A204.1 (cell line): Measurements from ENCODE around the gene IL13RA1.
A peak's percentile ranks its signal among the peaks of the same experiment; 100 is the strongest.
"Not testable (repeated sequence)": the region's sequence is repeated elsewhere in the genome, so short reads cannot be mapped to it uniquely, and the experiment has no call there.

Experiments used
- FAIRE-seq: peaks from 2 replicates; lab custom pipeline; 2012; peaks lifted over from hg19 to GRCh38; lab: Jason Lieb, UNC

Gene IL13RA1

DNA sequence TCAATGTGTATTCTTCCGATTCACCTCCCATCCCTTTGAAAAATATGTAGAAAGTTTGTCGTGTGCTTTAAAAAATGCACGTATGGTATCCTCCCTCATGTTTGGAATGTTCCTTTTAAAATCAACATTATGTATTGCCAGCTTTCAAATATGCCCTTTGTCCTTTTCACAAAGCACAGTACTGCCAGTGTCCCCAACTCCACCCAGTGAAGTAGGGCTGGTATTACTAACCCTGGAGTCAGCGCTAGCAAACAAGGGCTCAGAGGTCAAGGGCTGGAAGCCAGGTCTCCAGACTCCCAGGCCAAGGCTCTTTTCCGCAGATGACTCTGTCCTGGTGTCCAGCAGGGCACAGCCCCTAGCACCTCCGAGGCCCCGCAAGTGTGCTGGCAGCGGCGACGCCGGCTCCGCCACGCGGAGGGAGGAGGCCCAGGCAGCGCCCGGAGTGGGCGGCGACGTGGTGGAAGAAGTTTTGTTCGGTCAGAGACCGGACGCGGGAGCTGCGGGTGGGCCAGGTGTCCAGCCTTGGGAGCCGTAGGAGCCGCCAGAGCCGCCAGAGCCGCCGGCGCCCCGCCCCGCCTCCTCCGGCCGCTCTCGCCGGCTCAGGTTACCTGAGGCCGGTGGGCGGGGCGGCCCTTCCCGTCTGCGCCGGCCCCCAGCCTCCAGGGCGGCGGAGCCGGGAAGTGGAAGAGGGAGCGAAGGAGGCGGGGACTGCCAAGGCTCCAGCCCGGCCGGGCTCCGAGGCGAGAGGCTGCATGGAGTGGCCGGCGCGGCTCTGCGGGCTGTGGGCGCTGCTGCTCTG is at the start of gene IL13RA1:
Gene IL13RA1 (plus strand): TSS at position 720 of the 799 bp plus-strand sequence. CDS start 33 bp downstream, at position 753.
- peak; percentile 63 for FAIRE-seq

- FAIRE-seq = no peak
These were observed 48.1 kb upstream of the IL13RA1 start for GRCh38 chrX:118679290-118679689.

- no peak for FAIRE-seq
These were observed 45.0 kb upstream of the IL13RA1 start for GRCh38 chrX:118682258-118683014.

DNA sequence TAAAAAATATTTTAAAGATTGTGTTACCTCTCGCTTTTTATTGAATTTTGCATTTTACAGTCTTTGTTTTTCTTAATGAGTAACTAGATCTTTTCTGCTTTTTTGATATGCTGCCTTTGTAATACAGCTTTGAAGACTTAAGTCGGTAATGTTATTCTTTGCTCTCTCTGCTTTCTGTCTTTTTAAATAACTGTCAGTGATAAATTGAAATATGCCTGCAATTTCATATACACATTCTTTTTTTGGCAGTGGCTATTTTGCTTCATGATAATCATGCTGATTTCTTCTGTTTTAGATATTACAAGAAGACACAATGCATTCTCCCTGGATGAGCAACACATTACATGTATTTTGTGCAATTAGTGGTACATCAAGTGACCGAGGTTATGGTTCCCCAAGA is 42.0 kb upstream of the IL13RA1 start:
- no peak for FAIRE-seq

DNA sequence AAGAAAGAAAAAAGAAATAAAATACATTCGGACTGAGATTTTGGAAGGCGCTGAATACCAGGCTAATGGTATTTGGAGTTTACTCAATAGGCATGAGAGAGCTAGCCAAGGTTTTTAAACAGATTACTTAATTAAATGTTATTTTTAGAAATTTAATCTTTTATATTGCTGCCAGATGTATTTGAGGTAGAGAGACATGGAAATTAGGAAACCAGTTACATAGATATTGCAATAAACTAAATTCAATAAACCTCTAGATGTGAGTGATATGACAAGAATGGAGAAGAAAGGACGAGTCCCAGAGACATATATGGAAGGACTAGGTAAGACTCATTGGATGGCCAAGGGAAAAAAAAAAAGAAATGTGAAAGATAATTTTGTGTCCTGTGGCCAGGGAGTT is 38.5 kb upstream of the IL13RA1 start:
- no peak for FAIRE-seq

- FAIRE-seq = no peak
These were observed 33.6 kb upstream of the IL13RA1 start for GRCh38 chrX:118693843-118694242.

DNA sequence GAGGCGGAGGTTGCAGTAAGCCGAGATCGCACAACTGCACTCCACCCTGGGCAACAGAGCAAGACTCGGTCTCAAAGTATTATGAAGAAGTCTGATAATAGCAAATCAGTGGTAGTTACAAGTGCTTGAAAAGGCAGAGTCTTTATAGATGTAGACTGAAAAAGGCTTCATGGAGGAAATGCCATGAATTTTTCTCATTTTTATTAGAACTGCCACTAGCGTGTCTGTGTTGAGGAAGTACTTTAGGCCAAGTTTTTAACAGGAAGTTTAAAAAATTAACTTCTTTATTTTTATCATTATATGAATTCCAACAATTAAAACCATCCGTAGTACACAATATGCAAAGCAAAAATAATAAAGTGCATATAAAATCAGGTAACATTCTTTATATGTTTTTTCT is 32.8 kb upstream of the IL13RA1 start:
- FAIRE-seq = no peak

GRCh38 chrX:118698516-118699170 is 28.8 kb upstream of the IL13RA1 start:
- FAIRE-seq = no peak

GRCh38 chrX:118702741-118703140 is 24.7 kb upstream of the IL13RA1 start:
- FAIRE-seq = no peak

DNA sequence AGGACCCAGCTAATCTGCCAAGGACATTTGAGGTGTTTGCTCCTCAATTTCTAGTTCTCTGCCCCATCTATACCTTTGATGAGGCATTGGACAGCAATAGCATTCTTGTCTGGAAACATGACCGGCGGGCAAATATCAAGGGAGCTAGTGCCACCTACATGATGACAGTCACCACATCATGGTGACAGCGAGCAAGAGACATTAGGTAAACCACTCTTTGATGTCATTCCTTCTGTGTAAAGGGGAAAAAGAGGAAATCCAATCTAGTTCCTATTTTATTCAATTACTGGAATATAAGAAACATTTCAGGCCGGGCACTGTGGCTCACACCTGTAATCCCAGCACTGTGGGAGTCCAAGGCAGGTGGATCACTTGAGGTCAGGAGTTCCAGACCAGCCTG is 20.7 kb upstream of the IL13RA1 start:
- FAIRE-seq = no peak

GRCh38 chrX:118714521-118714920 is 12.9 kb upstream of the IL13RA1 start:
- no peak for FAIRE-seq

GRCh38 chrX:118715917-118716316 is 11.5 kb upstream of the IL13RA1 start:
- FAIRE-seq = not testable (repeated sequence)

GRCh38 chrX:118716833-118717232 is 10.6 kb upstream of the IL13RA1 start:
- not testable (repeated sequence) for FAIRE-seq

- FAIRE-seq = no peak
These were observed 9.6 kb upstream of the IL13RA1 start for GRCh38 chrX:118717678-118718391.

DNA sequence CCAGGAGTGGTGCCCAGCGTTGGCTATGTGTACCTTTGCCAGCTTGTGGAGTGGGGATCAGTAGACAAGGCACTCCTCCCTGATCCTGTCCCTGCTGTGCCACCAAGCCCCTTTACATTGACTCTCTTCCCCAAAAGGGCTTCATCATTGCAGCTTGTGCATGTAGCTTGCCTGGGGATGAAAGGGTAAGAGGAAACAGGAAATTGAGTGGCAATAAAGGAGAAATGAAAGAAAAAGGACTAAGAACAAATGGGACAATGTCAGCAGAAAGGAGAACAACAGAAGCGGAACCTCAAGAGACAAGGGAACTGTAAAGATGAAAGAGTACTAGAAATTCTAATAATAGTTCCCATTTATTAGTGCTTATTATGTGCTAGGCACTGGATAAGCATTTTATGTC is 8.7 kb upstream of the IL13RA1 start:
- no peak for FAIRE-seq

- no peak for FAIRE-seq
These were observed 7.2 kb upstream of the IL13RA1 start for GRCh38 chrX:118720058-118720707.

DNA sequence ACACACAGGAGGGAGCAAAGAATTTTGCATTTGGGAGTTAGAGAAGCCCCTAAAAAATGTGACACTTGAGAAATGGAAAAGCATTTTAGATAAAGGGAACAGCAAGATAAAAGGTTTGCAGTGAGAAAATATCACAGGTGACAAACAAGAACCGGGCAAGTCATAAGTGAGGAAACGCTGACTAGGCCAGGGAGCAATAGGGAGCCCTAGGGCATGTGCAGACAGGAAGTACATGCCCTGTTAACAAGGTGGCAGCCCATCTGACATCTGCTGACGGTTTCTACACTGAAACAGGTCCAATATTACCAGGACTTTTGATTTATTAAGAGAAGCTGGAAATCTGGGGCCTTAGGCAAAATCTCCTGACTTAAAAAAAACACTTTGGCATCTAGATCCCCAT is 4.0 kb upstream of the IL13RA1 start:
- no peak for FAIRE-seq

GRCh38 chrX:118724365-118724764 is 3.0 kb upstream of the IL13RA1 start:
- FAIRE-seq = no peak

GRCh38 chrX:118724775-118725174 is 2.6 kb upstream of the IL13RA1 start:
- FAIRE-seq = no peak

GRCh38 chrX:118726396-118726795 is 1.0 kb upstream of the IL13RA1 start:
- no peak for FAIRE-seq

GRCh38 chrX:118727686-118728339 is 407 bp downstream of the IL13RA1 start:
- FAIRE-seq = no peak
